ENCODE results near the gene SCN10A. TPM values are rescaled to one million over a fixed set of nuclear protein-coding genes. Genes with fewer than 3 reads are reported as not detected.

SCN10A gene
- total and polyA plus RNA-seq, 3 donors from 2014 or later, result 0.19 to 0.53 (median 0.24) TPM

GRCh38 chr3:38823722-38824121, 7.7 kb upstream of the SCN10A start:
- WGBS, 2 donors, result 33 to 69% methylated on average over 3 to 8 of the region's 8 CpGs
- no peaks in the 10 kb centered on the region for H3K36me3 ChIP-seq (ENCODE audit: low read depth, missing control alignments)
- TF ChIP-seq POLR2A (IDR thresholded peaks at IDR 0.05), result no peak
- no peak for TF ChIP-seq CTCF (IDR thresholded peaks at IDR 0.05)
- DNase-seq, result no peak
- H3K27ac ChIP-seq, result no peak overlapping the region
- H3K4me3 ChIP-seq, result no peak overlapping the region
- no peaks in the 10 kb centered on the region for H3K4me1 ChIP-seq
- H3K27me3 ChIP-seq, result no peaks in the 10 kb centered on the region
- intact Hi-C loops (cut with DNase I; ENCODE audit: low total_unique reads), result no loop called here
- no peaks in the 10 kb centered on the region for H3K9me3 ChIP-seq

- H3K36me3 ChIP-seq (ENCODE audit: low read depth, missing control alignments), result no peaks in the 10 kb centered on the region
- intact Hi-C loops (cut with DNase I; ENCODE audit: low total_unique reads), result no loop called here
- H3K27ac ChIP-seq, result no peak overlapping the region
- TF ChIP-seq POLR2A (IDR thresholded peaks at IDR 0.05) (no peak), CTCF (IDR thresholded peaks at IDR 0.05) (no peak)
- no peaks in the 10 kb centered on the region for H3K4me1 ChIP-seq
- H3K4me3 ChIP-seq, result no peak overlapping the region
- H3K9me3 ChIP-seq, result no peaks in the 10 kb centered on the region
- 86 to 88% methylated on average over 5 of the region's 5 CpGs for WGBS, 2 donors
- DNase-seq, result no peak
- no peaks in the 10 kb centered on the region for H3K27me3 ChIP-seq
Measured at GRCh38 chr3:38823186-38823585, 7.2 kb upstream of the SCN10A start.

- DNase-seq, result no peak
- Histone ChIP-seq H3K27ac (no peak overlapping the region), H3K4me3 (no peak overlapping the region), H3K27me3 (no peaks in the 10 kb centered on the region), H3K4me1 (no peaks in the 10 kb centered on the region), H3K36me3 (ENCODE audit: low read depth, missing control alignments) (no peaks in the 10 kb centered on the region), H3K9me3 (no peaks in the 10 kb centered on the region)
- TF ChIP-seq CTCF (IDR thresholded peaks at IDR 0.05) (no peak), POLR2A (IDR thresholded peaks at IDR 0.05) (no peak)
- 79 to 86% methylated on average over 5 of the region's 5 CpGs for WGBS, 2 donors
- intact Hi-C loops (cut with DNase I; ENCODE audit: low total_unique reads), result no loop called here
Measured at GRCh38 chr3:38811822-38812221, 4.2 kb downstream of the SCN10A start.

GRCh38 chr3:38805765-38806386, 10.1 kb downstream of the SCN10A start:
- Histone ChIP-seq H3K4me3 (no peak overlapping the region), H3K4me1 (no peaks in the 10 kb centered on the region), H3K36me3 (ENCODE audit: low read depth, missing control alignments) (no peaks in the 10 kb centered on the region), H3K9me3 (no peaks in the 10 kb centered on the region), H3K27me3 (no peaks in the 10 kb centered on the region), H3K27ac (no peak overlapping the region)
- intact Hi-C loops (cut with DNase I; ENCODE audit: low total_unique reads), result no loop called here
- DNase-seq, result peak; percentile 68
- no peak for TF ChIP-seq POLR2A (IDR thresholded peaks at IDR 0.05)
- no peak for TF ChIP-seq CTCF (IDR thresholded peaks at IDR 0.05)
- 9 to 11% methylated on average over 9 of the region's 9 CpGs for WGBS, 2 donors

GRCh38 chr3:38805004-38805403, 11.0 kb downstream of the SCN10A start:
- 51 to 80% methylated on average over 1 of the region's 1 CpG for WGBS, 2 donors
- Histone ChIP-seq H3K9me3 (no peaks in the 10 kb centered on the region), H3K36me3 (ENCODE audit: low read depth, missing control alignments) (no peaks in the 10 kb centered on the region), H3K4me3 (no peak overlapping the region), H3K27me3 (no peaks in the 10 kb centered on the region), H3K4me1 (no peaks in the 10 kb centered on the region), H3K27ac (no peak overlapping the region)
- no peak for DNase-seq
- intact Hi-C loops (cut with DNase I; ENCODE audit: low total_unique reads), result no loop called here
- TF ChIP-seq POLR2A (IDR thresholded peaks at IDR 0.05) (no peak), CTCF (IDR thresholded peaks at IDR 0.05) (no peak)
